Measurements from ENCODE around the gene IL17REL. TPM values are rescaled to one million over a fixed set of nuclear protein-coding genes. Genes with fewer than 3 reads are reported as not detected.

Gene IL17REL
- total and polyA plus RNA-seq, 2 donors, result 0.01 TPM; not detected in 1

DNA sequence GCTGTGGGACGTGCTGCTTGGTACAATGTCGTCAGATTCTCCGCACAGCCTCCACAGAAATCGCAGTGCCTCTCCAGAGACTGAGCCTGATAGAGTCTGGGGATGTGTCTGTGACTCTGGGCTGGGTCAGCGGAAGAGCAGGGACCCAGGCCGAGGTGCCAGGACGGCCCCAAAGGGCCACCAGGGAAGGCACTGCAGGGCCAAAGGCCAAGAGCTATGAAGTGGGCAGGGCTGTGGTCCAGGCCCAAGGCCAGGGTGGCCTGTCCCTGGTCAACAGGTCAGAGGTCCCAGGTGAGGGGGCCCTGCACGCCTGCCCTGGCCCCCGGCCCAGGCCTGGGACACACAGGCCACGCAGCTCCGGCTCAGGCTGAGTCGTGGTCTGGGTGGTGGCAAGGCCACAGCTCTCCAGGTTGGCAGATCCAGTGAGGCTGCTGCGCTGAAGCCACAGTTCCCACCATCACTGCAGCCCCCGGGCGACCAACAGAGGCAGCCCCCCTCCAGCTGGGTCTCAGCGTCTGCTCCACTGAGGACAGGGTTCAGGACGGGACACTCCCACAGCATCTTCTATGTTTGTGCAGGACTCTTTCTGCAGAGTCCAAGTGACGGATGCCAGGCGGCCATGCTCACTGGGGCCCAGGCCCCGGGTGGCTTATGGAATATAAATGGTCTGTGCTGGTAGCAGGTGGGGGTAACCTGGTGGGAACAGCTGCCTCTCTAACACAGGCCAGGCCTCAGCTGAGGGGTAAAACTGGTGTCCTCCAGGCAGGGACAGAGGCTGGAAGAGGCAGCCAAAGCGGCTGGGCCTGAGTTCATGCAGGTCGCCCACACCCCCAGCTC, 56.8 kb downstream of the IL17REL start:
- 93% methylated on average over 22 of the region's 22 CpGs for WGBS
- no peak overlapping the region for H3K4me3 ChIP-seq (ENCODE audit: low read depth, low read length)
- no peak overlapping the region for H3K27ac ChIP-seq (ENCODE audit: low read depth)
- H3K4me1 ChIP-seq (ENCODE audit: insufficient read depth), result no peaks in the 10 kb centered on the region
- no peak for DNase-seq (ENCODE audit: extremely low spot score)
- H3K36me3 ChIP-seq (ENCODE audit: insufficient read depth), result no peaks in the 10 kb centered on the region

DNA sequence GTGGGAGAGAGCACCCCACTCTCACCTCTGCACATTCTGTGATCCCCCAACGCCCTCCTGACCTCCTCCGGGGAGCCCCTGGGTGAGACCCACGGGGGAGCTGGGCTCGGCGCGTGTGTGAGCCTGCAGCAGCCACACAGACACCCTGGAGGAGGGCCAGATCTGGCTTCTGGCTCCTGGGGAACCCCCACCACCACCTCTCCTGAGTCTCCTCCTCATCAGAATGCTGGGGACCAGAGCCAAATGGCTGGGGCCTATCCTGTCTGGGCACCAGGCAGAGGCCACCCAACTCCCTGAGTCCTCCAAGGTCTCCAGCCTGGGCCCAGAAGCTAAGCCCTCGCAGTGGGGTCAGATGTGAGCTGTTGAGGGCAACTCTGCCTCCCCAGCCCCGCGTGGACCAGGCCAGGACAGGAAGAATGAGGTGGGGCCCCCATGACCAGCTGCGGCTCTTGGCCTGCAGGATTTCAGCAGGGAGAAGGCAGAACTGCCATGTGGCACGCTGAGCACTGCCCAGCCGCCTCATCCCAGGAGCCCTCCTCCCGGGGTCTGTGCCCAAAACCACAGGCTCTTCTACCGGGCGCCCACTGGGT, 57.5 kb downstream of the IL17REL start:
- no peak overlapping the region for H3K27ac ChIP-seq (ENCODE audit: low read depth)
- WGBS, result 79% methylated on average over 15 of the region's 15 CpGs
- H3K36me3 ChIP-seq (ENCODE audit: insufficient read depth), result no peaks in the 10 kb centered on the region
- no peak for DNase-seq (ENCODE audit: extremely low spot score)
- H3K4me3 ChIP-seq (ENCODE audit: low read depth, low read length), result no peak overlapping the region
- no peaks in the 10 kb centered on the region for H3K4me1 ChIP-seq (ENCODE audit: insufficient read depth)

DNA sequence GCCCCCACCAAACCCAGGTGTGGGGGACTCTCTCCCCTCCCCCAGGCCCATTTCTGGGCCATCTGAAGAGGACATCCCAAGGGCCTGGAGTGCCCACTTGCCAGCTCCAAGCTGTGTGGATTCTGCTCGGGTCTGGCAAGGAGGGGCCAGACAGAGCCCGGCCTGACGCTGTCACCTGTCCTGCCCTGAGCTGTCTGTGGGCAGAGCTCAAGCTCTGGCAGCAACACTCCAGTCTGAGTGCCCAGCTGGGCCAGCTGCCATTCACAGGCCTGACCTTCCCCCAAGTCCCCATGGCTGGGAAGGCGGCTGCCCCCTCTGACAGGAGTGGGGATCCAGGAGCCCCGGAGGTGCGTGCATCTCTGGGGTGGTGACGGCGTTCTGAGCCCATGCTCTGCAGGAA, 58.2 kb downstream of the IL17REL start:
- DNase-seq (ENCODE audit: extremely low spot score), result no peak
- H3K36me3 ChIP-seq (ENCODE audit: insufficient read depth), result no peaks in the 10 kb centered on the region
- no peak overlapping the region for H3K27ac ChIP-seq (ENCODE audit: low read depth)
- H3K4me1 ChIP-seq (ENCODE audit: insufficient read depth), result no peaks in the 10 kb centered on the region
- 89% methylated on average over 8 of the region's 8 CpGs for WGBS
- H3K4me3 ChIP-seq (ENCODE audit: low read depth, low read length), result no peak overlapping the region

DNA sequence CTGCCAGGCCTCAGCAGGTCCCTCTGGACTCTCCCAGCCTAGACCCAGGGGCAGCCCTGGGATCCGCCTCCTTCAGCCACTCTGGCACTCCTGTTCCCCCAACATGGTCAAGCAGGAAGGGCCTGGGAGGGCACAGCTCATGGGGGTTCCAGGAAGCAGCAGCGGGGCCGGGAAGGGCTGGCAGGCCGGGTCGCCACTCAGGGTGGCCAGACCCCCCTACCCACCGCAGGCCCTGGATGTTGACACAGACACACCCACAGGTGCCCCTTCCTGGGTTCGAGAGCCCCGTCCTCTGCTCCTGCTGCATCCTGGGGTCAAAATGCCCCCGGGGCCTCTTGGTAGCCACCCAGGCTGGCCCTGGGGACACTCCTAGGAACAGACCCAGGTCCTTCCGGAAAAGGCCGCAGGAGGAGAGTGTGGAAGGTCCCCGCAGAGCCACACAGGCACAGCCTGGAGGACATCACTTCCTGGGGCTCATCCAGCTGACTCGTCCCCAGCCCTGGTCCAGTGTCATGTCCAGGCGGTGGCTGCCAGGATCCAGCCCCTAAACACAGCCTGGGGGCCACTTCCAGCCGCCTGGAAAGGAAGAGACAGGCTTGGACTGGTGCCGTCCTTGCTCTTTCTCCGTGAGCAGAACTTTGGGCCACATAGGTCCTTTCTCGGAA, 58.8 kb downstream of the IL17REL start:
- Histone ChIP-seq H3K27ac (ENCODE audit: low read depth) (no peak overlapping the region), H3K4me3 (ENCODE audit: low read depth, low read length) (no peak overlapping the region), H3K36me3 (ENCODE audit: insufficient read depth) (no peaks in the 10 kb centered on the region), H3K4me1 (ENCODE audit: insufficient read depth) (no peaks in the 10 kb centered on the region)
- DNase-seq (ENCODE audit: extremely low spot score), result no peak
- 85% methylated on average over 18 of the region's 18 CpGs for WGBS

DNA sequence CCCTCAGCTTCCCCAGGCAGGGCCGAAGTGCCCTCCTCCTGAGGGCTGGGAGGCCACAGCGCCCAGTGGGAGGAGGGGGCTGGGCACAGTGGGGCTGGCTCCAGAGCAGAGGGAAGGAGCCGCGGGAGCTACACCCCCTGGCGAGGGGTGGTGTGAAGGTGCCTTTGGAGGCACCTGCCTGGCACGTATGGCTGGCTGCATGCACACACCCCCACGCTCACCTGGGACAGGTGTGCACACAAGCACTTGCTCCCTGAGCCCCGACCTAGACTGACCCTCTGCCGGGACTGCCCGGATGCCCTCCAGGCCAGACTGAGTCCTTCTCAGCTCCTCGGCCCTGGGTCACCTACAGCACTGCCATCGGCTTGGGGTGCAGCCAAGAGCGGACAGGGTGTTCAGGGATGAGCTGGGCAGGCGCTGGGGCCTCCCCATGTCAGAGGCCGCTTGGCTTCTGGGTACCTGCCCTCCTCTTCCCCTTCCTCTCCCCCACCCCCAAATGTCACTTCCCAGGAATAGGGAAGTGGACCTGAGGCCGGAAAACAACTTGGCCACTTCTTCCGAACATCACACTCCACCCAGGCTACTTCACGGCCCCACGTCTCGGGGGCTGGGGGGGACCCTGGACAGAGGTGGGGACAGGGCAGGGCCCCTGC, 59.4 kb downstream of the IL17REL start:
- 82% methylated on average over 20 of the region's 20 CpGs for WGBS
- Histone ChIP-seq H3K4me3 (ENCODE audit: low read depth, low read length) (no peak overlapping the region), H3K36me3 (ENCODE audit: insufficient read depth) (no peaks in the 10 kb centered on the region), H3K27ac (ENCODE audit: low read depth) (no peak overlapping the region), H3K4me1 (ENCODE audit: insufficient read depth) (no peaks in the 10 kb centered on the region)
- no peak for DNase-seq (ENCODE audit: extremely low spot score)

DNA sequence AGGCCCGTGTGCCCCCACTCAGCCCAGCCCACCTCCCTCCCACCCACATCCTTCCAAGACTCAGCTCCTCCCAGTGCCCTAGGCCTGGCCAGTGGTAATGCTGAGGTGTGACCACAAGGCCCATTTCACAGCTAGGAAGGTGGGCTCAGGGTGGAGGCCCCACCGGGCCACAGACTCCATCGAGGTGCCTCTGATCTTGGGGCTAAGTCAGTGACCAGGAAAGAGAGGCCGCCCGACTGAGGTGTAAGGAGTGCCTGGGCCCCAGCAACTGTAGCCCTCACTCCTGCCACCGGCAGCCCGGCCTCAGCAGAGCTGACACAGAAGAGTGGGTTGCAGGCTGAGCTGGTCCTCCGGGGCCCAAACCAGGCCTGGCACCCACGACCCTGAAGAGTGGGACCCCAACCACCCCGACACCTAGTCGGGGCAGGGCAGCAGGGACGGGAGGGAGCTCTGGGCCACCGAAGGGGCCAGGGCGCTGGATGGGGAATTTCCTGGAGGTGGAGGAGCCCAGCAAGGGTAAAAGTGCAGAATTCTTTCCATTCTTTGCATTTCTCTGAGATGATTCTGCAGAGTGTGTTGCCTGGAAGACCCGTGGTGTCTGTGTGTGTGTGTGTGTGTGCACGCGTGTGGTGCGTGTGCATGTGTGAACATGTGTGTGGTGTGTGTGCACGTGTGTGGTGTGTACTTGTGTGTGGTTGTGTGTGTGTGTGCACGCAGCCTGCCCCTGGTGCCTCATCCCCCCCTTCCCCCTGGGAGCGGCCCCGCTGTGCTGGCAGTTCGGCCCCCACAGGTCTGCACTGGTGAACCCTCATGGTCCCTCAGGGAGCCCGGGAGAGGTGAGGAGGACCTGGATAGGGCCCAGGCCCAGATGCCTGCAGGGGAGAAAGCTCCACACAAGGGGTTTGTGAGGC, 60.3 kb downstream of the IL17REL start:
- H3K4me1 ChIP-seq (ENCODE audit: insufficient read depth), result no peaks in the 10 kb centered on the region
- WGBS, result 62% methylated on average over 24 of the region's 24 CpGs
- no peaks in the 10 kb centered on the region for H3K36me3 ChIP-seq (ENCODE audit: insufficient read depth)
- peak; percentile 40 for DNase-seq (ENCODE audit: extremely low spot score)
- H3K27ac ChIP-seq (ENCODE audit: low read depth), result peak overlapping the region; percentile 51
- H3K4me3 ChIP-seq (ENCODE audit: low read depth, low read length), result no peak overlapping the region

DNA sequence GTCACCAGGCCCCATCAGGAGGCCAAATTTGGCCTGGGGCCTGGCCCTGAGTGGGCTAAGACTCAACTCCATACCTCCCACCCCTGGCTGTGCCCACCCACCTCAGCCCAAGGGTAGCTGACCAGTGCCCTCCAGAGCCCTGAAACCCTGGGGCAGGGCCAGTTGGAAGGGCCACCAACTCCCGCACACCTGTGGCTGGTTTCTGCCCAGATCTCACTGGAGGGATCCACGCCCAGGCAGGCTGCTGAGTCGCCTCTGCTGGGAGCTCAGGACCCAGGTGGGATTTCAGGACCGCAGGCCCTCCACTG, 60.9 kb downstream of the IL17REL start:
- H3K36me3 ChIP-seq (ENCODE audit: insufficient read depth), result no peaks in the 10 kb centered on the region
- H3K4me1 ChIP-seq (ENCODE audit: insufficient read depth), result no peaks in the 10 kb centered on the region
- no peak overlapping the region for H3K4me3 ChIP-seq (ENCODE audit: low read depth, low read length)
- WGBS, result 92% methylated on average over 4 of the region's 4 CpGs
- DNase-seq (ENCODE audit: extremely low spot score), result no peak
- H3K27ac ChIP-seq (ENCODE audit: low read depth), result peak overlapping the region; percentile 51

DNA sequence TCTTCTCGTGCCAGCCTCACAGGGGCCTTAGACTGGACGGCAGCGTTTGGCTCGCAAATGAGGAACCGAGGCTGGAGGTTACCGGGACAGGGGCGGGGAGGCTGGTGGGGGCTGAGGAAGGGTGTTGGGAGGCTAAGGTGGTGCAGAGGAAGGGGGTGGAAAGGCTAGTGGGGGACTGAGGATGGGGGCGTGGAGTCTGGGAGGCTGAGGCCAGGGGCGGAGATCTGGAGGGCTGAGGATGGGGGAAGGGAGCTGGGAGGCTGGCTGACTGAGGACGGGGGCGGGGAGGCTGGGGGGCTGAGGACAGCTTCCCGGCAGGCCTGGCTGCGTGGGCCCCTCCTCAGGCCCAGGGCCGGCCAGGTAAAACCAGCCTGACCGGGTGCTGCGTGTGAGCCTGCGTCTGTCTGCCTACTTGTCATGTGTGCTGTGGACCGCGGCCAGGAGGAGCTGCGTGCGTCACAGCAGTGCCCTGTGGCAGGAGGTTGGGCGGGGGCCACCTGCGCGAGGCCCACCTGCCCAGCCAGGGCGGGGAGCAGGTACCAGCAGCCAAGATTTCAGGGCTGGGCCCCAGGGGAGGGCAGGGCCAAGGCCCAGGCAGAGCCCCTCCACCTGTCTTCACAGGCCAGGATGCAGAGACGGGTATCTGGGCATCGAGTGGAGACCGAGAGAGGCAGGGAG, 61.4 kb downstream of the IL17REL start:
- no peak overlapping the region for H3K4me3 ChIP-seq (ENCODE audit: low read depth, low read length)
- peak overlapping the region; percentile 84 for H3K27ac ChIP-seq (ENCODE audit: low read depth)
- no peaks in the 10 kb centered on the region for H3K36me3 ChIP-seq (ENCODE audit: insufficient read depth)
- H3K4me1 ChIP-seq (ENCODE audit: insufficient read depth), result no peaks in the 10 kb centered on the region
- 79% methylated on average over 28 of the region's 28 CpGs for WGBS
- DNase-seq (ENCODE audit: extremely low spot score), result peak; percentile 46

DNA sequence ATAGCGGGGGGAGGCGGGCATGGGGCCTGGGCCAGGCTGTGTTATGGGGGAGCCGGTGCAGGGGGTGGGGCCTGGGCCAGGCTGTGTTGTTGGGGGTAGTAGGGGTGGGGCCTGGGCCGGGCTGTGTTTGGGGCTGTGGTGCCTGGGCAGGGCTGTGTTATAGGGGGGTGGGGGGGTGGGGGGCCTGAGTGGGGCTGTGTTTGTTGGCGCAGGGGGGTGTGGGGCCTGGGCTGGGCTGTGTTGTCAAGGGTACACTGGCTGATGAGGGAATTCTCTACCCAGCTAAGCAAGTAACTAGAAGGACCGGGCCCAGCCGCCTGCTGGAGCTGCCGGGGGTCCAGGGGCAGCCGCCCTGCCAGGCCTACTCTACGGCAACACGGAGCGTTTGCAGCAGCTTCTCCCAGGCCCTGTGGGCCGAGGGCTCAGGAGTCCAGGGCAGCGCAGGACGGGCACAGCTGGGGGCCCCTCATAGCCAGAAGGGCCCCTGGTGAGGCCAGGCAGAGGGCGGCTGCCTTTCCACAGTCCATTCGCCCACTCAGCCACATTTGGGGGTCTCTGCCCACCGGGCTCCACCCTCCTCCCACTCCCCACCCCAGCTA, 62.1 kb downstream of the IL17REL start:
- Histone ChIP-seq H3K4me3 (ENCODE audit: low read depth, low read length) (no peak overlapping the region), H3K36me3 (ENCODE audit: insufficient read depth) (no peaks in the 10 kb centered on the region), H3K4me1 (ENCODE audit: insufficient read depth) (no peaks in the 10 kb centered on the region), H3K27ac (ENCODE audit: low read depth) (peak overlapping the region; percentile 84)
- DNase-seq (ENCODE audit: extremely low spot score), result no peak
- 81% methylated on average over 18 of the region's 18 CpGs for WGBS

DNA sequence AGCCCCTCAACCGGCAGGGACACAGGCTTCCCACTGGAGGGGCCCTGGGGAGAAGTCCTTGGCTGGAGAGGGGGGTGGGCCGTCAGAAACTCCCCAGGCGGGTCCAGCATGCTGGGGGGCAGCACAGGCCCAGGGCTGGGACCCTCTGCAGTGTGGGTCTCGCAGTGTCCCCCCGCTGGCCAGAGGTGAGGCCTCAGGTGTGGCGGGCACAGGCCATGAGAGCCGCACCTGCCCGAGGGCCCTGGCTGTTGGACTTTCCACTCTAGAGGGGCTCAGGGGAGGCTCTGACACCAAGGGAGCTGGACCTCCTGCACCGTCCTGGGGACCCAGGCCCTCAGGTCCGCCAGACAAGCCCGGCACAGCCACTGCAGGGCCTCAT, 62.7 kb downstream of the IL17REL start:
- H3K4me3 ChIP-seq (ENCODE audit: low read depth, low read length), result no peak overlapping the region
- H3K4me1 ChIP-seq (ENCODE audit: insufficient read depth), result no peaks in the 10 kb centered on the region
- H3K36me3 ChIP-seq (ENCODE audit: insufficient read depth), result no peaks in the 10 kb centered on the region
- H3K27ac ChIP-seq (ENCODE audit: low read depth), result peak overlapping the region; percentile 88
- 92% methylated on average over 11 of the region's 11 CpGs for WGBS
- no peak for DNase-seq (ENCODE audit: extremely low spot score)

DNA sequence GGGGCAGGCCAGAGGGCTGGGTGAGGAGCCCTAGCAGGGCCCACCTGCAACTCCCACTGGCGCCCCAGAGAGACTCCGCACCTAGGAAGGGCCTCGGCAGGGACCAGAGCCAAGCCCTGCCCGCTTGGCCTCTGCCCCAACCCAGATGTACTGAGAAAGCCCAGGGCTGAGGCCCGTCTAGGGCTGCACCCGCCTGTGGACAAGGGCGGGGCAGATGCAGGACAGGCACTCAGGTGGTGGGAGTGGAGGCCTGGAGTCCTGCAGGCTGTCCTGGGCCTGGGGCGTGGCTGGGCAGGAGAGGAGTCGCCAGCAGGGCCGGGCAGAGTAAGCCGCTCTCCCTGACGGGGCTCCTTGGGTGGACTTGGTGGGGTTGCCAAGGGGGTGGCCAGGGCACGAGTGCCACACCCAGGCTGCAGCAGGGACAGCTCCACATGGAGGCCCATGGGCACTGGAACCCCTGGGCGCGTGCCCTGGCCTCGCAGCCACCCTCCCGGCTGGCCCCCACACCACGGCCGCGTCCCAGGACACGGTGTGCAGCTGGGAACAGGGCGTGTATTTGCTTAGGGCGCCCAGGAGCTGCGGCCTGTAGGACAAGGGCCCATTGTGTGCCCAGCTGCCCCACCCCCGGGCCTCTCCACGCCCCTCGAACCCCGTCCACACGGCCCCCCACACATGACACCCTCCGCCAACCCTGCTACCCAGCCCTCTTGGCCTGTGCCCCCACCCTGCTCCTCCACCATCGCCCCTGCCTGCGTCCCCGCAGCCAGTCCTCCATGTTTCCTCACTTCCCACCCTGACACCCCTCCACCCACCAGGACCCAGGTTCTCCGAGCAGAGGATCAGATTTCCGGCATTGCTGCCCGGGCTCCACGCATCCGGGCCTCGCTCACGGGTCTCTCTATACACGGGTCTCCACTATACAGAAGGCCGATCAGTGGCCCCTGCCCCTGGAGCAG, 63.3 kb downstream of the IL17REL start:
- no peak for DNase-seq (ENCODE audit: extremely low spot score)
- Histone ChIP-seq H3K4me1 (ENCODE audit: insufficient read depth) (no peaks in the 10 kb centered on the region), H3K36me3 (ENCODE audit: insufficient read depth) (no peaks in the 10 kb centered on the region), H3K4me3 (ENCODE audit: low read depth, low read length) (no peak overlapping the region), H3K27ac (ENCODE audit: low read depth) (peak overlapping the region; percentile 91)
- WGBS, result 84% methylated on average over 42 of the region's 42 CpGs
